ENCODE measurements around the gene TCHHL1. TPM values are rescaled to one million over a fixed set of nuclear protein-coding genes. Genes with fewer than 3 reads are reported as not detected.

Gene TCHHL1
- total RNA-seq, 4 donors from 2014 or later: not detected

DNA sequence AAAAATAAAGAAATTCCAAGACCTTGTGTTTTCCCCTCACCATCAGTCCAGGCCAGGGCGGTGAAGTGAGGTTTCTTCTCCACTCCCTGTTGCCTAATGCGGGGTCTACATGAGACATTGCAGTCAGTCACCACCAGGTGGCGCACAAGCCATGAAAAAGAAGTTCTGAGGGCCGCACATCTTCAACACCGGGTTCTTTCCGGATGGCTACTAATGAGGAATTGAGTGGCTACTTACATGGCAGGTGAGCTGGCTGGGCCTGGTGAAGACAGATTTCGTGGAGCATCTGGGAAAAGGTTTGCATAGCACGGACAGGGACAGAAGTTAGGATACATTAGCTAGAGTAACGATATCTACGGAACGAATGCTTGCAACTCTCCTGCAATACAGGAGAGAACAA lies 36.3 kb downstream of the TCHHL1 start:
- intact Hi-C loops (cut with DNase I): loop anchor here (5.0 to 10.0 kb wide), 2 partner anchors 130 to 402 kb away; no protein-coding TSS in a partner anchor
- TF ChIP-seq, protein P1, sequence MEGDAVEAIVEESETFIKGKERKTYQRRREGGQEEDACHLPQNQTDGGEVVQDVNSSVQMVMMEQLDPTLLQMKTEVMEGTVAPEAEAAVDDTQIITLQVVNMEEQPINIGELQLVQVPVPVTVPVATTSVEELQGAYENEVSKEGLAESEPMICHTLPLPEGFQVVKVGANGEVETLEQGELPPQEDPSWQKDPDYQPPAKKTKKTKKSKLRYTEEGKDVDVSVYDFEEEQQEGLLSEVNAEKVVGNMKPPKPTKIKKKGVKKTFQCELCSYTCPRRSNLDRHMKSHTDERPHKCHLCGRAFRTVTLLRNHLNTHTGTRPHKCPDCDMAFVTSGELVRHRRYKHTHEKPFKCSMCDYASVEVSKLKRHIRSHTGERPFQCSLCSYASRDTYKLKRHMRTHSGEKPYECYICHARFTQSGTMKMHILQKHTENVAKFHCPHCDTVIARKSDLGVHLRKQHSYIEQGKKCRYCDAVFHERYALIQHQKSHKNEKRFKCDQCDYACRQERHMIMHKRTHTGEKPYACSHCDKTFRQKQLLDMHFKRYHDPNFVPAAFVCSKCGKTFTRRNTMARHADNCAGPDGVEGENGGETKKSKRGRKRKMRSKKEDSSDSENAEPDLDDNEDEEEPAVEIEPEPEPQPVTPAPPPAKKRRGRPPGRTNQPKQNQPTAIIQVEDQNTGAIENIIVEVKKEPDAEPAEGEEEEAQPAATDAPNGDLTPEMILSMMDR (IDR thresholded peaks at IDR 0.05): peak; percentile 76 to 97 (median 93)
- no peak for TF ChIP-seq POLR2A (IDR thresholded peaks at IDR 0.05)
- 31 to 33% methylated on average over 7 to 10 of the region's 11 CpGs for WGBS, 2 donors
- Histone ChIP-seq H3K27me3 (peaks cover 0 to 25% (median 0%) of the 10 kb centered on the region in 4 donors), H3K4me1 (peaks cover 17 to 52% (median 36%) of the 10 kb centered on the region in 3 donors), H3K9me3 (no peaks in the 10 kb centered on the region), H3K4me3 (no peak overlapping the region), H3K36me3 (no peaks in the 10 kb centered on the region), H3K27ac (peak overlapping the region in 3 of 4 donors; percentile 98 to 99 (median 99))
- DNase-seq: peak; percentile 37

DNA sequence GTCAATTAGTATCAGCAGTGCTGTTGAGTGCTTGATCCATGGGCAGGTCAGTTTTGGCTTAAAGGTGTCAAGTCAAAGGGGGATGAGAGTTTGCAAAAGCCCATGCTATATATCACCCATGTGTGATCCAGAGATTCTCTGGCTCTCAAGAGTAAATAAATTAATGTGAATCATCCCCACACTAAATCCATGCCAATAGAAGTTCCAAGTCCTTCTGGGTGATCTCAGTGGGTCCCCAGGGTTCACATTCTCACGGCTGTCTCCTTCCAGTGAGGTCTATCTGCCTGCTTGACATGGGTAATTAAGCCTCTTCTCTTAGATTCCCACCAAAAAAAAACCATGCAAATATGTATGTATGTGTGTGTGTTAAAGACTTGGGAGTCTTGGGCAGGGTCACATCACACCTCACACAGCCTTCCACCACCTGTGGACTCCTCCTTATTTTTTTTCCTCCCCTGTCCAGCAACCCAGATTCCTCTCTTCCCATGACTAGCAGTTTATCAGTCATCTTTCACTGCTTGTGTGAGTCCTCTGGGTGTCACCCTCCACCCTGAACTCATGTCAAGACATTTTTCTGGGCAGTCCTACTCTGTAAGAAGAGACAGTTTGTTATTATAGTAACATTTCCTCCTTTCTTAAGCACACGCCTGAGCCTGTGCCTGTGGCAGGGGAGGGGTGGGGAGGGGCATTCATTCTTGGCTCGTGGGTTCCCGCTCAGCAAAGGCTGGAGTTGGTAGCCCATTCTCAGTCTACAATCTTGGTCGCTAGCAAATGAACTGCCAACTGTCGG lies 37.8 kb downstream of the TCHHL1 start:
- Histone ChIP-seq H3K27me3 (peaks cover 0 to 21% (median 0%) of the 10 kb centered on the region in 4 donors), H3K27ac (peak overlapping the region; percentile 79 to 99 (median 98)), H3K9me3 (no peaks in the 10 kb centered on the region), H3K36me3 (no peaks in the 10 kb centered on the region), H3K4me3 (no peak overlapping the region), H3K4me1 (peaks cover 33 to 68% (median 44%) of the 10 kb centered on the region in 3 donors)
- WGBS, 2 donors: 22 to 58% methylated on average over 3 to 6 of the region's 6 CpGs
- TF ChIP-seq, protein P1 (IDR thresholded peaks at IDR 0.05): peak in 1 of 6 experiments; percentile 17
- TF ChIP-seq POLR2A (IDR thresholded peaks at IDR 0.05): peak in 1 of 4 donors; percentile 27
- DNase-seq: no peak
- intact Hi-C loops (cut with DNase I): loop anchor here (5.0 to 10.0 kb wide), 2 partner anchors 131 to 404 kb away; no protein-coding TSS in a partner anchor

GRCh38 chr1:152049291-152050083 lies 39.4 kb downstream of the TCHHL1 start:
- intact Hi-C loops (cut with DNase I): loop anchor here (5.0 to 10.0 kb wide), 2 partner anchors 133 to 405 kb away; no protein-coding TSS in a partner anchor
- Histone ChIP-seq H3K27ac (peak overlapping the region; percentile 96 to 99 (median 98)), H3K27me3 (peaks cover 0 to 13% (median 0%) of the 10 kb centered on the region in 4 donors), H3K4me1 (peaks cover 36 to 76% (median 46%) of the 10 kb centered on the region in 3 donors), H3K36me3 (no peaks in the 10 kb centered on the region), H3K9me3 (no peaks in the 10 kb centered on the region), H3K4me3 (no peak overlapping the region)
- no peak for DNase-seq
- TF ChIP-seq, protein P1 (IDR thresholded peaks at IDR 0.05): no peak
- TF ChIP-seq POLR2A (IDR thresholded peaks at IDR 0.05): no peak
- 45 to 50% methylated on average over 8 of the region's 8 CpGs for WGBS, 2 donors

- DNase-seq: peak; percentile 66
- peak overlapping the region; percentile 7 to 51 (median 24) for H3K4me3 ChIP-seq
- TF ChIP-seq, protein P1 (IDR thresholded peaks at IDR 0.05): peak in 2 of 6 experiments; percentile 29 to 32
- peak in 1 of 4 donors; percentile 15 for TF ChIP-seq POLR2A (IDR thresholded peaks at IDR 0.05)
- intact Hi-C loops (cut with DNase I): no loop called here
- H3K27ac ChIP-seq: peak overlapping the region; percentile 96 to 99 (median 98)
- no peaks in the 10 kb centered on the region for H3K36me3 ChIP-seq
- 18 to 24% methylated on average over 5 to 6 of the region's 6 CpGs for WGBS, 2 donors
- H3K4me1 ChIP-seq: peaks cover 36 to 84% (median 48%) of the 10 kb centered on the region in 3 donors
- H3K27me3 ChIP-seq: peaks cover 0 to 9% (median 0%) of the 10 kb centered on the region in 4 donors
- H3K9me3 ChIP-seq: no peaks in the 10 kb centered on the region
These were observed 40.4 kb downstream of the TCHHL1 start for GRCh38 chr1:152048416-152049009.

Measured in esophagus squamous epithelium (tissue), 5 donors.